Prostate gland (tissue), 2 donors: ENCODE data around the gene CDRT15L2.
"Not testable (repeated sequence)": the region's sequence is repeated elsewhere in the genome, so short reads cannot be mapped to it uniquely, and the experiment has no call there.

Experiments used
- POLR2A ChIP-seq: fragments of 450-650 bp; IDR thresholded peaks from one replicate; pipeline ENCODE4 v1.6.1; 2016; ENCODE audit warnings: antibody characterized with exemption, mild to moderate bottlenecking
- POLR2AphosphoS5 ChIP-seq: sonication (generic); formaldehyde crosslinking; IDR thresholded peaks from one replicate; pipeline ENCODE4 v1.6.1; 2017; ENCODE audit warnings: antibody characterized with exemption
- TF ChIP-seq, protein P1 (sequence below), 4 experiments: fragments of 200-600 bp in 2 of 4; fragments of 450-650 bp in 2 of 4; sonication (generic) in 2 of 4; IDR thresholded peaks; 1 replicate in 3 of 4; 2 replicates in 1 of 4; pipeline ENCODE4 v1.5.1; 2016 to 2019; ENCODE audit warnings: antibody characterized with exemption in 4 of 4, mild to moderate bottlenecking in 2 of 4, moderate library complexity in 2 of 4

DNA sequence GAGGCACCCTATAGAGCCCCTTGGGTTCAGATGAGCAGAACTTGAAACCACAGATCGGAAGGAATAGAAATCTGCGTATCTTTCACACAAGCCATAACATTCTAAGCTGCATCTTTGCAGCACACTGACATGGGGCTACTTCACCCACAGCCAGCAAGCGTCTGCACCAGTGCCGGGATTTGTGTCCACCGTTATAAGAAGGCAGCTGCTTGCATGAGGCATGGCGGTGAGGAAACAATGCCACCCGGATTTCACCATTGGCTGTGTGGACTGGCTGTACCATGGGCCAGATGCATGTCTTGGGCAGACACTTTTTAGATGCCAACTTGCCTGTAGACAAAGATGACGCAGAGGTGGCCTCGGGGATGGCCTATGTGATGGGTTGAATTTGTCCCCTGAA, 20.5 kb upstream of the CDRT15L2 start:
- TF ChIP-seq, protein P1, sequence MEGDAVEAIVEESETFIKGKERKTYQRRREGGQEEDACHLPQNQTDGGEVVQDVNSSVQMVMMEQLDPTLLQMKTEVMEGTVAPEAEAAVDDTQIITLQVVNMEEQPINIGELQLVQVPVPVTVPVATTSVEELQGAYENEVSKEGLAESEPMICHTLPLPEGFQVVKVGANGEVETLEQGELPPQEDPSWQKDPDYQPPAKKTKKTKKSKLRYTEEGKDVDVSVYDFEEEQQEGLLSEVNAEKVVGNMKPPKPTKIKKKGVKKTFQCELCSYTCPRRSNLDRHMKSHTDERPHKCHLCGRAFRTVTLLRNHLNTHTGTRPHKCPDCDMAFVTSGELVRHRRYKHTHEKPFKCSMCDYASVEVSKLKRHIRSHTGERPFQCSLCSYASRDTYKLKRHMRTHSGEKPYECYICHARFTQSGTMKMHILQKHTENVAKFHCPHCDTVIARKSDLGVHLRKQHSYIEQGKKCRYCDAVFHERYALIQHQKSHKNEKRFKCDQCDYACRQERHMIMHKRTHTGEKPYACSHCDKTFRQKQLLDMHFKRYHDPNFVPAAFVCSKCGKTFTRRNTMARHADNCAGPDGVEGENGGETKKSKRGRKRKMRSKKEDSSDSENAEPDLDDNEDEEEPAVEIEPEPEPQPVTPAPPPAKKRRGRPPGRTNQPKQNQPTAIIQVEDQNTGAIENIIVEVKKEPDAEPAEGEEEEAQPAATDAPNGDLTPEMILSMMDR (IDR thresholded peaks at IDR 0.05): not testable (repeated sequence)
- TF ChIP-seq POLR2A, POLR2AphosphoS5: not testable (repeated sequence)
